ENCODE results near the gene CDH22. TPM values are rescaled to one million over a fixed set of nuclear protein-coding genes. Genes with fewer than 3 reads are reported as not detected.

Gene CDH22
- total RNA-seq, 1 donor from 2014 or later, result 0.09 TPM

DNA sequence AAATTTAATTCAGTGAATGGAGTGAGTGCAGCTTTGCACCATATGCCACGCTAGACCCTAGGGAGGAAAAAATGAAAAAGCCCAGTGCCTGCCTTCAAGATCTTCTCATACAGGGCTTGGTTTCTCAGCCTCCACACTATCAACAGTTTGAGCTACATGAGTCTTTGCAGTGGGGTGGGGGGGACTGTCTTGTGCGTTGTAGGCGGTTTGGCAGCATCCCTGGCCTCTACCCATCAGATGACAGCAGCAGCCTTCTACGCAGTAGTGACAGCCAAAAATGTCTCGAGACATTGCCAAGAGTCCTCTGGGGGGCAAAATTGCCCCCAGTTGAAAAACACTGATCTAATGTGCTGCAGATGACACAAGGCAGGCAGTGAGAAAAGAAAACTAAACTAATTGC lies 6.2 kb downstream of the CDH22 start:
- DNase-seq, result no peak
- ChIA-PET CTCF (no interaction called here), POLR2A (no interaction called here)
- Mint-ChIP-seq H3K4me1 (peaks cover 5% of the 10 kb centered on the region), H3K36me3 (ENCODE audit: low read depth) (no peaks in the 10 kb centered on the region), H3K9me3 (no peaks in the 10 kb centered on the region), H3K27ac (no peak overlapping the region), H3K27me3 (peaks cover 44% of the 10 kb centered on the region), H3K4me3 (no peak overlapping the region)
- intact Hi-C loops (cut with micrococcal nuclease), result loop anchor here (10.0 kb wide), 1 partner anchor 263 kb away; no protein-coding TSS in a partner anchor
- TF ChIP-seq, protein P1, sequence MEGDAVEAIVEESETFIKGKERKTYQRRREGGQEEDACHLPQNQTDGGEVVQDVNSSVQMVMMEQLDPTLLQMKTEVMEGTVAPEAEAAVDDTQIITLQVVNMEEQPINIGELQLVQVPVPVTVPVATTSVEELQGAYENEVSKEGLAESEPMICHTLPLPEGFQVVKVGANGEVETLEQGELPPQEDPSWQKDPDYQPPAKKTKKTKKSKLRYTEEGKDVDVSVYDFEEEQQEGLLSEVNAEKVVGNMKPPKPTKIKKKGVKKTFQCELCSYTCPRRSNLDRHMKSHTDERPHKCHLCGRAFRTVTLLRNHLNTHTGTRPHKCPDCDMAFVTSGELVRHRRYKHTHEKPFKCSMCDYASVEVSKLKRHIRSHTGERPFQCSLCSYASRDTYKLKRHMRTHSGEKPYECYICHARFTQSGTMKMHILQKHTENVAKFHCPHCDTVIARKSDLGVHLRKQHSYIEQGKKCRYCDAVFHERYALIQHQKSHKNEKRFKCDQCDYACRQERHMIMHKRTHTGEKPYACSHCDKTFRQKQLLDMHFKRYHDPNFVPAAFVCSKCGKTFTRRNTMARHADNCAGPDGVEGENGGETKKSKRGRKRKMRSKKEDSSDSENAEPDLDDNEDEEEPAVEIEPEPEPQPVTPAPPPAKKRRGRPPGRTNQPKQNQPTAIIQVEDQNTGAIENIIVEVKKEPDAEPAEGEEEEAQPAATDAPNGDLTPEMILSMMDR (IDR thresholded peaks at IDR 0.05), result no peak
- no peak for ATAC-seq (ENCODE audit: low read depth)

DNA sequence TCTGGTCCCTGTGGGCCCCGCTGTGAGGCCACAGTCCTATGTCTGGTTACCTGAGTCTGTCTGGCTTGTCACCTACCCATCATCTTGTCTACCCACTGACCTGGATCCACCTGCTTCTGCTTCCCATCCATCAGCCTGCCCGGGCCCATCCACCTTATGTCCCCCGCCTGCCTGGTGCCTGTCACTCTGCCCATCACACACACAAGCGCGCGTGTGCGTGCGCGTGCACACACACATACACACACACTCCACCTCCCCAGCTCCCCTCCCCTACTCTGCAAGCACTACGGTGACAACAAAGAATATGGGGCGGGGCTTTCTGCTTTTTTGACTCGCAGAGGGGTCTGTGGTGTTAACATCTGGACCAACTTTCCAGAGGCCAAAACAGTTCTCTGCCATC lies 8.0 kb downstream of the CDH22 start:
- DNase-seq, result no peak
- ChIA-PET CTCF (no interaction called here), POLR2A (no interaction called here)
- intact Hi-C loops (cut with micrococcal nuclease), result loop anchor here (10.0 kb wide), 1 partner anchor 265 kb away; no protein-coding TSS in a partner anchor
- Mint-ChIP-seq H3K9me3 (no peaks in the 10 kb centered on the region), H3K4me3 (no peak overlapping the region), H3K27me3 (peaks cover 40% of the 10 kb centered on the region), H3K4me1 (no peaks in the 10 kb centered on the region), H3K27ac (no peak overlapping the region), H3K36me3 (ENCODE audit: low read depth) (no peaks in the 10 kb centered on the region)
- no peak for ATAC-seq (ENCODE audit: low read depth)
- TF ChIP-seq, protein P1 (IDR thresholded peaks at IDR 0.05), result no peak

DNA sequence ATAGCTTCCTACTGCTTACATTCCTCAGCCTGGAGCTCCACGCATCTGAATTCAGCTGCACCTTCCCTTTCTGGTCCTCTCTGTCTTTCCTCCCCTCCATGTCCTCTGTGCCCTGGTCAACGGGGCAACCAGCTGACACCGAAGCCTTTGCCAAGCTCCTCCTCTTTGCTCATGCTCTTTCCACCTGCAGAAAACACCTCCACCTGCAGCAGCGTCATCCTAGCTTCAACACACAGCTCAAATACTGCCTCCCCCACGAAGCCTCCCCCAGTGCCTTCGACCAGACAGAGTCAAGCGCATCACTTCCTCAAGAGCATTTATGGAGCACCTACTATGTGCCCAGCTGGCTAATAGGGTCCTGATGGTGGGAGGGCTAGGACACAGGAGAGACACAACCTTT lies 9.2 kb downstream of the CDH22 start:
- H3K36me3 Mint-ChIP-seq (ENCODE audit: low read depth), result no peaks in the 10 kb centered on the region
- H3K27ac Mint-ChIP-seq, result no peak overlapping the region
- H3K27me3 Mint-ChIP-seq, result peaks cover 44% of the 10 kb centered on the region
- no peaks in the 10 kb centered on the region for H3K9me3 Mint-ChIP-seq
- ChIA-PET CTCF (interaction anchor here (0.9 kb wide), 1 partner anchor 8 kb away, joined by 3 read pairs; no protein-coding TSS in a partner anchor), POLR2A (no interaction called here)
- intact Hi-C loops (cut with micrococcal nuclease), result no loop called here
- no peak overlapping the region for H3K4me3 Mint-ChIP-seq
- no peak for DNase-seq
- no peaks in the 10 kb centered on the region for H3K4me1 Mint-ChIP-seq
- TF ChIP-seq, protein P1 (IDR thresholded peaks at IDR 0.05), result no peak
- ATAC-seq (ENCODE audit: low read depth), result no peak

DNA sequence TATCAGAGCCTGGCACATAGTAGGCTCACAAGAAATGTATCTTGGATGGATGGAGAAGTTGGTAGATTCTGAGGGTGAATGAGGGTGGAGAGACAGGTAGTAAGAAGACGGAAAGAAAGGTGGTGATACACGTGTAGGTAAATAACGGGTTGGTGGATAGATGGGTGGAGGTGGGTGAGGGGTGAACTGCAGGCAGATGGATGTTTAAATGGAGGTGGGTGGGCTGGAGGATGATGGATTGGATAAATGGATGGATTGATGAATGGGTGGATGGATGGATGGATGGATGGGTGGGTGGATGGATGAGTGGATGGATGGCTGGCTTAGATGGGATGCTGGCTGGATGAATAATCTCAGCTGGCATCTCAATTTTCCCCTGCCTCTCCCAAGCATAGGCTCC lies 9.9 kb downstream of the CDH22 start:
- no peaks in the 10 kb centered on the region for H3K9me3 Mint-ChIP-seq
- CTCF ChIA-PET, result interaction anchor here (0.9 kb wide), 1 partner anchor 8 kb away, joined by 3 read pairs; no protein-coding TSS in a partner anchor
- TF ChIP-seq, protein P1 (IDR thresholded peaks at IDR 0.05), result no peak

DNA sequence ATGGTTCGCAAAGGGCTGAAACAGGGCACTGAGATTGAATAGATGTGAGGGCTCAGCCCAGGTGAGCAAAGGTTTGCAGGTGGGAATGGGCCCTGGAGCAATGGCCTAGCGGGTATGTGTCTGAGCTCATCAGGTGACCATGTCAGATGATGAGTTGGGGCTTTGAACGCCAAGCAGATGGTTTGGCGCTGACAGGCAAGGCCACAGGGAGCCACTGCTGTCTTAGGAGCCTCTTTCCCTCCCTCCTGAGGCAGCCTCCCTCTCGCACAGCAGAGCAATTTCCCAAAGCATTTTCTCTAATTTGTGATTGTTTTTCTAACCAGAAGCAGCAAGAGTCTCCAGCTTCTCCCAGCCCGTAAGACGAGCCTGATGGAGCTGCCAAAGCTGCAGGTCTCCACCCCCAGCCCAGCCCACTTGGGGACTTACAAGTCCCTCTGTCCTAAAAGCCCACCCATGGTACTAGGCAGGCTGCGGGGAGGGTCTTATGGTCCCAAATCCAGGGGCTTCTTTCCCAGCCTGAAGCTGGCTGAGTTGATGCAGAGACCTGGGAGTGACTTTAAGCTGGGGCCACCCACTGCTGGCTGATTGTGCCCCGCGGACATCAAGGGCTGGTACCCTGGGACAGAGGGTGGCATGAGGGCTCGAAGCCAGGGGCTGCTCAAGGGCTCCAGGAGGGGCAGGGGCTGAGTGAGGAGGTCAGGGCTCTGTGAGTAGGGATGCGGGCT lies 11.6 kb downstream of the CDH22 start:
- Mint-ChIP-seq H3K9me3 (no peaks in the 10 kb centered on the region), H3K4me3 (no peak overlapping the region), H3K36me3 (ENCODE audit: low read depth) (no peaks in the 10 kb centered on the region), H3K27ac (no peak overlapping the region), H3K4me1 (no peaks in the 10 kb centered on the region), H3K27me3 (peaks cover 41% of the 10 kb centered on the region)
- ATAC-seq (ENCODE audit: low read depth) (no peak), DNase-seq (no peak)
- TF ChIP-seq, protein P1 (IDR thresholded peaks at IDR 0.05), result no peak
- ChIA-PET CTCF (no interaction called here), POLR2A (no interaction called here)
- intact Hi-C loops (cut with micrococcal nuclease), result no loop called here

More for the DNA sequence above, 9.9 kb downstream of the CDH22 start:
- DNase-seq (no peak), ATAC-seq (ENCODE audit: low read depth) (no peak)
- Mint-ChIP-seq H3K27ac (no peak overlapping the region), H3K27me3 (peaks cover 38% of the 10 kb centered on the region), H3K4me1 (no peaks in the 10 kb centered on the region), H3K36me3 (ENCODE audit: low read depth) (no peaks in the 10 kb centered on the region), H3K4me3 (no peak overlapping the region)
- POLR2A ChIA-PET, result no interaction called here
- intact Hi-C loops (cut with micrococcal nuclease), result no loop called here
